GM18909 (cell line): Measurements from ENCODE around the gene URAD.
"Not testable (repeated sequence)": the region's sequence is repeated elsewhere in the genome, so short reads cannot be mapped to it uniquely, and the experiment has no call there.

Source experiments
- ATAC-seq: cut with Tn5 transposase; IDR thresholded peaks from one replicate; pipeline ENCODE4 v1.9.1; 2021; ENCODE audit warnings: mild to moderate bottlenecking; ENCODE audit not compliant: unreplicated experiment, poor library complexity

Gene URAD

GRCh38 chr13:27971776-27972477, 16.6 kb downstream of the URAD start:
- ATAC-seq = no peak

DNA sequence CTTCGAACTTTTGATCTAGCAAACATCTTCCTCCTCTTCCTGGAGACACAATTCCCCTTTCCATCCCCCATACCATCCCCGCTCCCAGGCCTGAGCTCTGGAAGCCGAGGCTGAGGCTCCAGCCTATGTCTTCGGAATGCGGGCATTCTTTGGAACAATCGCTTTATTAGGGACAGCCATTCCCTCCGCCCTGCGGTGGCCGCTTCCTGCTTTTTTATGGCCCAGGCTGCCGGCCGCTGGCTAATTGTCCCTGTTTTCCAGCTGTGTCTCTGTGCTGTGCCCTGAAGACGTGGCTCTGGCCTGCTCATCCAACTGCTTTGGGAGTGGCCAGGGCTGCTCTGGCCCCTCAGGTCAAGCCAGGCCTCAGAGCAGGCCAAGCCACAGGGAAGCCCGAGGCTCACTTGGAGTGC, 17.3 kb downstream of the URAD start:
- ATAC-seq = no peak

GRCh38 chr13:27970382-27971235, 17.9 kb downstream of the URAD start:
- ATAC-seq = no peak

DNA sequence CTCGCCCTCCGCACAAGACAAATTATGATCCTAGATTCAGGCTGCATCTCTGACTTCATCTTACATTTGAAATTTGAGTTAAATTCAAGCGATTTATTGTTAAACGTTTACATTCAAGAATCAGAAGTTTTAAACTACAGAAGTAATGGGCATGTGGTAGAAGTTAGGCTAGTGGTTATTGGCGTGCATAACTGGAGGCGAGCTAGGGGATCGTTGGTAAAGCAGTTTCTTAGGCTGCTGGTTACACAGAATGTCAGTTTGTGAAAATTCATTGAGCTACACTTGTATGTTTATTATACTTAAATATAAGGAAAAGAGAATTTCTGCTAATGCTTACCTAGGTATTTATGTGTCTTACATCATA, 18.6 kb downstream of the URAD start:
- no peak for ATAC-seq

DNA sequence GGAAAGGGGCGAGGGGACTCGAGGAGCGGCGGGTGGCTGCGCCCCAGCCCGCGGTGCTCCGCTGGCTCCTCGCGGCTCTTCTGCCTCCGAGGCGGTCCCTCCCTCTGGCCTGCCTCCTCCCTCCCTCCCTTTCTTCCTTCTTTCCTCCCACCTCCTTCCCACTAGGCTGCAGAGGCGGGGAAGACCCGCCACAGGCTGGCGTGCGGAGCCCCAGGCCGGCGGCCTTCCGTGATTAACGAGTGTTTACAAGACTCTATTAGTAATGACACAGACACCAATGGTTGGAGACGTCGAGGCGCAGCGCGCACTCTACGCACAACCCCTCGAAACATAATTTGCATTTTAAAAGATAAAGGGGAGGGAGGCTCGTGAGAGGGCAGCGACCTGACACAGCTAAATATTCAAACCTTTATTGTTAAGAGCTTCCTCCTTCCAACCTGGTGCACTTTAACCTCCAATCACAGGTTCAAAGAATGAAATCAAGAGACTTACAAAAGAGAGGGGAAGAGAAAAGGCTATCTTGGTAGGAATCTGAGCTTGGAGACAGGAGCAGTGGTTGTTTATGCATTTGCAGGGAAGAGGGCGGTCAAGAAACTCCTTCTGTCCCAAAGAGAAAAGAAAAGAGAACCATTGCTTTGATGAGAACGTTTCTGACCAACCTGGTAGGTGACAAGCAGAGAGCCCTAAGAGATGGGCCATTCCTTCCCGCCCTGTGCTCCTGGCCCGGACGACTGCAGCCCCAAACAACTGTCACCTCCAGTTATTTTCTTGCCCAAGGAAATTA, 19.2 kb downstream of the URAD start, which contains the start of gene CDX2:
Gene CDX2, minus strand, starts transcription at position 234 of the 784 bp plus-strand sequence. CDS start 309 bp downstream, outside the sequence.
- ATAC-seq = no peak

GRCh38 chr13:27968316-27969081, 20.0 kb downstream of the URAD start:
- ATAC-seq = no peak

DNA sequence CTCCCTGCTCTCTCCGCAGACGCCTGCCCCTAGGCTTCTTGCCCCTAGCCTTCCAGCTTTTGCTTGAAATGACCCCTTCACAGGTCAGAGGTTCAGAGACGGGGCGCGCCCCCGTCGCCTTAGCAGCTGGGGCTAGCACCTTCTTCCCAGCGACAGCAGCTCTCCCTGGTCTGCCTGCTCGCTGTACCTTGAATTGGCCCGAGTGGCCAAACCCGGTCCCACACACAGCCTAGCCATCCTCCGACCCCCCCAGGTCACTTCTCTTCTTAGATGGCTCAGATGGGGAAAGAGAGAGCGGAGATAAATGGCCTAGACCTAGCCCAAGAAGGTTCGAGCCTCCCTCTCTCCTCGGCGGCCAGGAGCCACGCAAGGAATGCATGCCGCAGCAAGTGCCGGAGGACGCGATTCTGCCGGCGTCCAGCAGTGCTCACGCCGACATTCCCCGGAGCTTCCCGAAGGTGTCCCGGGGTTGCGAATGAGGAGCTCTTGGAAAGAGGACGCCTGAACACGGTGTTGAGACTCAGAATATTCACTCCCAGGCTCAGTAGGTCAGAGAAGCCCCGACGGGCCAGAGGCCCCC, 20.7 kb downstream of the URAD start:
- ATAC-seq = no peak

GRCh38 chr13:27967203-27967735, 21.2 kb downstream of the URAD start:
- no peak for ATAC-seq

DNA sequence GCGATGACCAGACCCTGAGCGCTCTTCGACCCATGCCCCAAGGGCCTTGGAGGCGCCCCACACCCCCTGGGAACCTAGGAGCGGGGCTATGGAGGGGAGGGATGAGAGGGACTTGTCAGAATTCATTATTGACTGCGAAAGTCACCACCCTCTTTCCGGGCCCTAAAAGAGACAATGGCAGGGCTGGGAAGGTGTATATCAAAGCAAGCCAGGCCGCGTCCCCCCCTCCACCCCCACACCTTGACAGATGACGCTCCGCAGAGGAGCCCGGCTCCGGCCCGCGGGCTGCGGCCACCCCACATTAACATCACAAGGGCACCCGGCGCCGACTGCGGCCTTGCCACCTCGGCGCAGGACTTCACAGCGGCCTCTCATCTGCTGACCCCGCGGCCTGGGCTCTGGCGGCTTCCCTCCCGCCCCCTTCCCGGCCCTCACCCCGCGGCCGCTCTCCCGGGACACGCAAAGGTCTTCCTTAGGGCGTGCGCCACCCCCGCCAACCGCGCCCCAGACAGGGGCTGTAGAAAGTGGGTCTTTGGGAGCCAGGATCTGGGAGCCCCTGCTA, 21.8 kb downstream of the URAD start:
- ATAC-seq = no peak

- ATAC-seq = no peak
Measured at GRCh38 chr13:27965740-27966640, 22.5 kb downstream of the URAD start.

GRCh38 chr13:27965343-27965739, 23.2 kb downstream of the URAD start:
- no peak for ATAC-seq

- no peak for ATAC-seq
Measured at GRCh38 chr13:27964741-27965323, 23.7 kb downstream of the URAD start.

DNA sequence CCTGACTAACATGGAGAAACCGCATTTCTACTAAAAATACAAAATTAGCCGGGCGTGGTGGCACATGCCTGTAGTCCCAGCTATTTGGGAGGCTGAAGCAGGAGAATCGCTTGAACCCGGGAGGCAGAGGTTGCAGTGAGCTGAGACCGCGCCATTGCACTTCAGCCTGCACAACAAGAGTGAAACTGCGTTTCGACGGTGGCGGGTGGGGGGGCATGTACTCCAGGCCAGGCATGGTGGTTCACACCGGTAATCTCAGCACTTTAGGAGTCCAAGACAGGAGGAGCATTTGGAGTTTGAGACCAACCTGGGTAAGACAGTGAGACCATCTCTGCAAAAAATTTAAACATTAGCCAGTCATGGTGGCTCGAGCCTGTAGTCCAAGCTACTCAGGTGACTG, 24.3 kb downstream of the URAD start:
- not testable (repeated sequence) for ATAC-seq

GRCh38 chr13:27963491-27963890, 25.0 kb downstream of the URAD start:
- ATAC-seq = no peak

DNA sequence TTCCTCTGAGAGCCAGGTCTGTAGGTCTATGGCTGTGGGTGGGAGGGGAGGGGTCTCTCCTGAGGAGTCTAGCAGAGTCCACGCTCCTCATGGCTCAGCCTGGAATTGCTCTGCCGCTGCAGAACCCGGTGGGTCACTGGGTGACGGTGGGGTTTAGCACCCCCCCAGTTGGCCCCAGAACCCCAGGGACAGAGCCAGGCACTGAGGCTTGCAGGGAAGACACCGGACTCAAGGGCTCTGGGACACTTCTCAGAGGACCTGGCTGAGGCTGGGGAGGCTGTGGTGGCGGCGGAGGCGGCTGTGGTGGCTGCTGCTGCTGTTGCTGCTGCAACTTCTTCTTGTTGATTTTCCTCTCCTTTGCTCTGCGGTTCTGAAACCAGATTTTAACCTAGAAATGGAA, 25.5 kb downstream of the URAD start:
- ATAC-seq = no peak

DNA sequence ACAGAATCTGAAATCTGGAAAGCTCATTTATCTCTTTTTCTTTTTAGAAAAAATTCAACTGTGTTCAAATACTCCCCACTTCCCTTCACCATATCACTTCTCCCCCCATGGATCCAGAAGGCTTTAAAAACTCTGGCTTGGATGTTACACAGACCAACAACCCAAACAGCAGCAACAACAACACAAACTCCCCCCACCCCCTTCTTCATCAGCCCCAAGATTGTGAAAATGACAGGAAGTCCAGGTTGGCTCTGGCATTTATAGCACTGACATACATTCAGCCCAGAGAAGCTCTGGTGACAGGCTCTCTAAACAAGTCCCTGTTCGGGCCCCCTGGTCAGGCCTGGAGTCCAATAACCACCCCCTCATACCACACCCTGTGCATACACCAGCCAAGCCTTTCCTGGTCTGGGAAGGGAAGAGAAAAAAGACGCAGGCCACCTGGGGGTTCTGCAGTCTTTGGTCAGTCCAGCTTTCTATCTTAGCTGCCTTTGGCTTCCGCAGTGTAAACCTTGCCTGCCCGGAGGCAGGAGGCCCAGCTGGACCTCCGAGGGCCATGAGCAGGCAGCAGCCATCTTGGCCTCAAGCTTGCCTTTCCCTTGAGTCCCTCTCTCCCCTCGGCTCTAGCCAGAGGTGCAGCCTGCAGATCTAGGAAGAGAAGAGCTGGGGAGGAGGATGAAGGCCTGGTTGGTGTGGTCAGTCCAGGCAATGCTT, 26.2 kb downstream of the URAD start:
- ATAC-seq = no peak
